Astrocyte of the spinal cord (primary cell): ENCODE data around the gene CST4.
"Not testable (repeated sequence)": the region's sequence is repeated elsewhere in the genome, so short reads cannot be mapped to it uniquely, and the experiment has no call there.

Experiments used
- DNase-seq: peaks from one replicate; pipeline ENCODE4 v3.0.0; 2011; ENCODE audit warnings: low read depth, low spot score
- H3K4me3 ChIP-seq: 2 replicates; pipeline ENCODE4 v1.5.1; 2011; ENCODE audit warnings: low read depth, mild to moderate bottlenecking, low read length, moderate library complexity
- in situ Hi-C: cut with HindIII; loops from 2 replicates; pipeline ENCODE4 v1.10.0; 2017; ENCODE audit warnings: low sequenced_read_pairs
- TF ChIP-seq, protein P1 (sequence below): IDR thresholded peaks from 2 replicates; pipeline ENCODE4 v1.5.1; 2012; ENCODE audit warnings: low read depth, mild to moderate bottlenecking, low read length, inconsistent platforms

The CST4 gene, protein sequence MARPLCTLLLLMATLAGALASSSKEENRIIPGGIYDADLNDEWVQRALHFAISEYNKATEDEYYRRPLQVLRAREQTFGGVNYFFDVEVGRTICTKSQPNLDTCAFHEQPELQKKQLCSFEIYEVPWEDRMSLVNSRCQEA

DNA sequence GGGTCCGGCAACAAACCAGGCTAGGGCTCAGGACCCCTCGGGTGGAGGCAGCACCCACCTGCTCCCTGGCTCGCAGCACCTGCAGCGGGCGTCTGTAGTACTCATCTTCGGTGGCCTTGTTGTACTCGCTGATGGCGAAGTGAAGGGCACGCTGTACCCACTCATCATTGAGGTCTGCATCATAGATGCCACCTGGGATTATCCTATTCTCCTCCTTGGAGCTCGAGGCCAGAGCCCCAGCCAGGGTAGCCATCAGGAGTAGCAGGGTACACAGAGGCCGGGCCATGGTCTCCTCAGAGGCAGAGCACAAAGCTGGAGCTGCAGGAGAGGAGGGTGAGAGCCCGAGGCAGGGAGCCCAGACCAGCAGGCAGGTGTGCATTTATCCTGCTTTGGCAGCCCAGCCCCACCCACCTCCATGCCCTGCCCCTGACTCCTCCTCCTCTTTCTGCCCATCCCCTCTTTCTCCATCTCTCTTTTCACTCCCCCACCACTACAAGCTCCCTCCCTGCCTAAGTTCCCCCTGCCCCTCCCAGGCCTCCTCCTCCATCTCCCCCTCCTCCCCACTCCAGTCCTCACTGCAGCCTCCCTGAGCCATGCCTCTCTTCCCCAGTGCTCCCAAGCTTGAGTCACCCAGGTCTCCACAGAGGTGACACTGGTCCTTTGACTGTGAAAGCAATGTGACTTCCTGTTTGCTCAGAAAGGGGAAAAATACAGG, at the start of gene CST4:
TSS of gene CST4 (minus strand) at position 355 of the 715 bp plus-strand sequence. CDS start at position 286, 69 bp downstream.
- DNase-seq, in situ Hi-C loops, H3K4me3 ChIP-seq: not testable (repeated sequence)

GRCh38 chr20:23735391-23735790, 46.6 kb upstream of the CST4 start:
- in situ Hi-C loops, DNase-seq, H3K4me3 ChIP-seq: not testable (repeated sequence)

DNA sequence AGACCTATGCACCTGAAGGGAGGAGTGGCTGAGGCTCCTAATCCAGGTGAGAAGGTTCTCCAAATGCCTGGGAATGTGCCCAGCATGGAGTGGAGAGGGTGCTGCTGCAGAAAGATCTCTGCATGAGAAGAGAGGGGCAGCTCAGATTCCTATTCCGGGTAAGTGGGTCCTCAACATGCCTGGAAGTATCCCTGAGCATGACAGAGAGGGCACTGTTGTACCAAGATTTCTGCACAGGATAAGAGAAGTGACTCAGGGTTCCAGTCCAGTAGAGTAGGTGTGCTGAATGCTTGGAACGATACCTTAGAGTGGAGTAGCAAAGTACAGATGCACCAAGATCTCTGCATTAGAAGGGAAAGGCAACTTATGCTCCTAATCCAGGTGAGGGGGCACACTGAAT, 46.1 kb upstream of the CST4 start:
- in situ Hi-C loops, DNase-seq: not testable (repeated sequence)

GRCh38 chr20:23734440-23734839, 45.6 kb upstream of the CST4 start:
- in situ Hi-C loops, DNase-seq, H3K4me3 ChIP-seq: not testable (repeated sequence)

More for the DNA sequence above, 46.1 kb upstream of the CST4 start:
- not testable (repeated sequence) for H3K4me3 ChIP-seq

DNA sequence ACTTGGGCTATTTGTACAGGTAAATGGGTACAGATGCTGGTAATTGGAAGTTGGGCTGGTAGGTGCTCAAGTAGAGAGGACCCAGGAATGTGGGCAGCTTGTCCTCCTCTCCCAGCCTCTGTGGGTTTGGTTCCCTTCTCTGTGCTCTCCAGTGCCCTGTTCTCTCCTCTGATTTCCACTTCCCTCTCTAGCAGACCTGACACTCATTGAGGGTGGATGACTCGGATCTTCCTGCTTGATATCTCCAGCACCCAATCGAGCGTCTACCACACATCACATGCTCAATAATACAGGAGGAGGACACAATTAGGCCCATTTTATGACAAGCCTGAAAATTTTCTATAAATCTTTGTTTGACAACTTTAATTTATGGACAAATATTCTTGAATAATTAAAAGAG, 38.2 kb upstream of the CST4 start:
- in situ Hi-C loops: no loop called here
- H3K4me3 ChIP-seq: no peak overlapping the region
- no peak for DNase-seq
- TF ChIP-seq, protein P1, sequence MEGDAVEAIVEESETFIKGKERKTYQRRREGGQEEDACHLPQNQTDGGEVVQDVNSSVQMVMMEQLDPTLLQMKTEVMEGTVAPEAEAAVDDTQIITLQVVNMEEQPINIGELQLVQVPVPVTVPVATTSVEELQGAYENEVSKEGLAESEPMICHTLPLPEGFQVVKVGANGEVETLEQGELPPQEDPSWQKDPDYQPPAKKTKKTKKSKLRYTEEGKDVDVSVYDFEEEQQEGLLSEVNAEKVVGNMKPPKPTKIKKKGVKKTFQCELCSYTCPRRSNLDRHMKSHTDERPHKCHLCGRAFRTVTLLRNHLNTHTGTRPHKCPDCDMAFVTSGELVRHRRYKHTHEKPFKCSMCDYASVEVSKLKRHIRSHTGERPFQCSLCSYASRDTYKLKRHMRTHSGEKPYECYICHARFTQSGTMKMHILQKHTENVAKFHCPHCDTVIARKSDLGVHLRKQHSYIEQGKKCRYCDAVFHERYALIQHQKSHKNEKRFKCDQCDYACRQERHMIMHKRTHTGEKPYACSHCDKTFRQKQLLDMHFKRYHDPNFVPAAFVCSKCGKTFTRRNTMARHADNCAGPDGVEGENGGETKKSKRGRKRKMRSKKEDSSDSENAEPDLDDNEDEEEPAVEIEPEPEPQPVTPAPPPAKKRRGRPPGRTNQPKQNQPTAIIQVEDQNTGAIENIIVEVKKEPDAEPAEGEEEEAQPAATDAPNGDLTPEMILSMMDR: no peak

DNA sequence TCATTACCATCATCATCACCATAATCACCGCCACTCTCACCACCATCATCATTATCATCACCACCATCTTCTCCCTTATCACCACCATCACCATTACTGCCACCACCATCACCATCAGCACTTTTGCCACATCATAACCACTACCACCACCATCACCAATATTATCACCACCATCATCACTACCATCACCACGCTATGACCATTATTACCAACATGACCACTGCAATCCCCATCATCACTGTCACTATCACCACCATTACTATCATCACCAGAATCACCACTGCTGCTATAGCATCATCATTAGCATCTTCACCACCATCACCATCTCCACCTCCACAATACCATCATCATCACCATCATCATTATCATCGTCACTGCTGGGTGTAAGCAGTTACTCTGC, 36.3 kb upstream of the CST4 start:
- in situ Hi-C loops: no loop called here
- TF ChIP-seq, protein P1: no peak
- DNase-seq: no peak
- no peak overlapping the region for H3K4me3 ChIP-seq

DNA sequence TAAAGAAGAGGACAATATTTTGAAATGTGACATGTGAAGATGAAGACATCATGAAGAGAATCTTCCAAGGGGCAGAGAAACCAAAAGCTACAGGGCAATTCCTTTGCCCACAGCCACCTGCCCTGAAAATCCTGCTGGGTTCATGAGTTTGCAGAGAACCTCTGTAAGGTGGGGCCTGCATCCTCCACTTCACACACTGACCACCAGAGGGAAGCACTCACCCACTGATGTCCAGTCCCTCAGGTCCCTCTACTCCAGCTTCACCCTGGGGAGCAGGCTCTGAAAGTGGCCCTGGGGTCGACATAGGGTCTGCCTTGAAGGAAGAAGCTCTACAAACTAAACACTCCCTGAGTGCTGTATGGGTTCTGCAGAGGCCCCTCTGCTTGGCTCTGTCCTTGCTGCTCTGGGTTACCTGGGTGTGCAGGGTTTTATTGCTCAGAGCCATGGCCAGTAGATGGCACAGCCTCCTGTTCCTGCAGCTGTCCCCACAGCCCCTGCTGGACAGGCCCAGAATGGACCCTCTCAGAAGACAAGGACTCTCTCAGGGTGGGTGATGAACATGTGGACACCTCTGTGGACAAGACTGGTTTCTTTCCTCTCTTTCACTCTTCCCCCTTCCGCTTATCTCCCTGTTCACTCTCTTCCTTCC, 34.9 kb upstream of the CST4 start:
- H3K4me3 ChIP-seq, in situ Hi-C loops: not testable (repeated sequence)
- TF ChIP-seq, protein P1: peak; percentile 53
- DNase-seq: peak; percentile 5

DNA sequence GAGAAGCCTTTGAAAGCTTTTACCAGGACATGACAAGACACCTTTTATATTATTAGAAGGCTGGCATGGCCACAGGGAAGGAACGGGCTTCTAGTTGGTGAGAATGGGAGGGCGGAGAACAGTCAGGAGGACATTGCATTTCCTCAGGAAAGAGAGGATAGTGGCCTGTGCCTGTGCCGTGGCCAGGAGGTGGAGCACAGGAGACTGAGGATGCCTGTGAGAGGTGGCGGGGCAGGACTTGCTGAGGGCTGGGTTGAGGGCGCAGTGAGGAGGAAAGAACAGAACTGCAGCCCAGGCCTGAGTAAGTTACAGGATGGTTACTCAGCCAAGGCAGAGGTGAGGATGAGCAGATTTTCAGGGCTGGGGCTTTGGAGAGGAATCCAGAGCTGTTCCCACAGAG, 34.0 kb upstream of the CST4 start:
- DNase-seq, H3K4me3 ChIP-seq, in situ Hi-C loops: not testable (repeated sequence)

- H3K4me3 ChIP-seq: no peak overlapping the region
- DNase-seq: no peak
- TF ChIP-seq, protein P1: no peak
- in situ Hi-C loops: no loop called here
These were observed 33.1 kb upstream of the CST4 start for GRCh38 chr20:23721962-23722361.

GRCh38 chr20:23719351-23719750, 30.5 kb upstream of the CST4 start:
- in situ Hi-C loops, H3K4me3 ChIP-seq, DNase-seq: not testable (repeated sequence)

DNA sequence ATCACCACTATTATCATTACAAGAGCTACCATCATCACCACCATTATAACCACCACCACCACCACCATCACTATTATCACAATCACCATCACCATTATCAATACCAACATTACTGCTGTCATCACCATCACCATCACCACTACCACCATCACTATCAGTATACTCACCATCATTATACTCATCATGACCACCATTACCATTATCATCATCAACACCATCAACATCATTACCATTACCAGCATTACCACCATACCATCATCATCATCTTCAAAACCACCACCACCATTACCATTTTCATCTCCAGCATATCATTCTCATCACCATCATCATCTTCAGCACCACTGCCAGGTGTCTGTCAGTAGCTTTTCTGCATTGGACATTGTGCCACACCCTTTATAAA, 22.9 kb upstream of the CST4 start:
- DNase-seq, in situ Hi-C loops, H3K4me3 ChIP-seq: not testable (repeated sequence)
